ENCODE measurements around the gene PPP2R2C.

The PPP2R2C gene

GRCh38 chr4:6495296-6495590, 22.8 kb upstream of the PPP2R2C start:
- DNase-seq (ENCODE audit: insufficient read length, low spot score), result no peak
- TF ChIP-seq POU2F2 (IDR thresholded peaks at IDR 0.05; ENCODE audit: low read depth, low read length) (no peak), POLR2A (IDR thresholded peaks at IDR 0.05; ENCODE audit: low read depth, low read length) (no peak), PAX5 (IDR thresholded peaks at IDR 0.05; ENCODE audit: insufficient read depth, low read length, severe bottlenecking) (no peak), TAF1 (IDR thresholded peaks at IDR 0.05; ENCODE audit: low read depth, low read length) (no peak), SPI1 (IDR thresholded peaks at IDR 0.05; ENCODE audit: low read depth, low read length) (no peak), POLR2AphosphoS5 (IDR thresholded peaks at IDR 0.05; ENCODE audit: low read depth, low read length) (no peak)
- FAIRE-seq, result no peak

GRCh38 chr4:6494431-6495295, 22.2 kb upstream of the PPP2R2C start:
- TF ChIP-seq POU2F2 (IDR thresholded peaks at IDR 0.05; ENCODE audit: low read depth, low read length) (no peak), POLR2A (IDR thresholded peaks at IDR 0.05; ENCODE audit: low read depth, low read length) (no peak), PAX5 (IDR thresholded peaks at IDR 0.05; ENCODE audit: insufficient read depth, low read length, severe bottlenecking) (no peak), POLR2AphosphoS5 (IDR thresholded peaks at IDR 0.05; ENCODE audit: low read depth, low read length) (no peak), SPI1 (IDR thresholded peaks at IDR 0.05; ENCODE audit: low read depth, low read length) (no peak)
- FAIRE-seq, result no peak
- no peak for DNase-seq (ENCODE audit: insufficient read length, low spot score)

- FAIRE-seq (no peak), DNase-seq (ENCODE audit: insufficient read length, low spot score) (no peak)
- TF ChIP-seq POLR2AphosphoS5 (IDR thresholded peaks at IDR 0.05; ENCODE audit: low read depth, low read length) (no peak), POLR2A (IDR thresholded peaks at IDR 0.05; ENCODE audit: low read depth, low read length) (no peak), TAF1 (IDR thresholded peaks at IDR 0.05; ENCODE audit: low read depth, low read length) (no peak), SPI1 (IDR thresholded peaks at IDR 0.05; ENCODE audit: low read depth, low read length) (no peak), POU2F2 (IDR thresholded peaks at IDR 0.05; ENCODE audit: low read depth, low read length) (no peak), PAX5 (IDR thresholded peaks at IDR 0.05; ENCODE audit: insufficient read depth, low read length, severe bottlenecking) (no peak)
Observed at GRCh38 chr4:6493658-6494304, 21.4 kb upstream of the PPP2R2C start.

GRCh38 chr4:6492861-6493657, 20.6 kb upstream of the PPP2R2C start:
- DNase-seq (ENCODE audit: insufficient read length, low spot score), result no peak
- FAIRE-seq, result no peak
- TF ChIP-seq POU2F2 (IDR thresholded peaks at IDR 0.05; ENCODE audit: low read depth, low read length) (no peak), POLR2A (IDR thresholded peaks at IDR 0.05; ENCODE audit: low read depth, low read length) (no peak), SPI1 (IDR thresholded peaks at IDR 0.05; ENCODE audit: low read depth, low read length) (no peak), PAX5 (IDR thresholded peaks at IDR 0.05; ENCODE audit: insufficient read depth, low read length, severe bottlenecking) (no peak), TAF1 (IDR thresholded peaks at IDR 0.05; ENCODE audit: low read depth, low read length) (no peak), POLR2AphosphoS5 (IDR thresholded peaks at IDR 0.05; ENCODE audit: low read depth, low read length) (no peak)

GRCh38 chr4:6492027-6492590, 19.7 kb upstream of the PPP2R2C start:
- no peak for FAIRE-seq
- TF ChIP-seq SPI1 (IDR thresholded peaks at IDR 0.05; ENCODE audit: low read depth, low read length) (no peak), PAX5 (IDR thresholded peaks at IDR 0.05; ENCODE audit: insufficient read depth, low read length, severe bottlenecking) (no peak), POU2F2 (IDR thresholded peaks at IDR 0.05; ENCODE audit: low read depth, low read length) (no peak), POLR2A (IDR thresholded peaks at IDR 0.05; ENCODE audit: low read depth, low read length) (no peak), TAF1 (IDR thresholded peaks at IDR 0.05; ENCODE audit: low read depth, low read length) (no peak), POLR2AphosphoS5 (IDR thresholded peaks at IDR 0.05; ENCODE audit: low read depth, low read length) (no peak)

GRCh38 chr4:6491235-6491634, 18.8 kb upstream of the PPP2R2C start:
- TF ChIP-seq POLR2AphosphoS5 (IDR thresholded peaks at IDR 0.05; ENCODE audit: low read depth, low read length) (no peak), POU2F2 (IDR thresholded peaks at IDR 0.05; ENCODE audit: low read depth, low read length) (no peak), PAX5 (IDR thresholded peaks at IDR 0.05; ENCODE audit: insufficient read depth, low read length, severe bottlenecking) (no peak), SPI1 (IDR thresholded peaks at IDR 0.05; ENCODE audit: low read depth, low read length) (no peak), POLR2A (IDR thresholded peaks at IDR 0.05; ENCODE audit: low read depth, low read length) (no peak), TAF1 (IDR thresholded peaks at IDR 0.05; ENCODE audit: low read depth, low read length) (no peak)
- no peak for DNase-seq (ENCODE audit: insufficient read length, low spot score)
- no peak for FAIRE-seq

More at GRCh38 chr4:6492027-6492590, 19.7 kb upstream of the PPP2R2C start:
- DNase-seq (ENCODE audit: insufficient read length, low spot score), result no peak

GRCh38 chr4:6489927-6490326, 17.5 kb upstream of the PPP2R2C start:
- no peak for FAIRE-seq
- TF ChIP-seq SPI1 (IDR thresholded peaks at IDR 0.05; ENCODE audit: low read depth, low read length) (no peak), POU2F2 (IDR thresholded peaks at IDR 0.05; ENCODE audit: low read depth, low read length) (no peak), TAF1 (IDR thresholded peaks at IDR 0.05; ENCODE audit: low read depth, low read length) (no peak), PAX5 (IDR thresholded peaks at IDR 0.05; ENCODE audit: insufficient read depth, low read length, severe bottlenecking) (no peak), POLR2A (IDR thresholded peaks at IDR 0.05; ENCODE audit: low read depth, low read length) (no peak), POLR2AphosphoS5 (IDR thresholded peaks at IDR 0.05; ENCODE audit: low read depth, low read length) (no peak)
- no peak for DNase-seq (ENCODE audit: insufficient read length, low spot score)

GRCh38 chr4:6487466-6487865, 15.1 kb upstream of the PPP2R2C start:
- DNase-seq (ENCODE audit: insufficient read length, low spot score) (no peak), FAIRE-seq (no peak)
- no peak for TF ChIP-seq SPI1 (IDR thresholded peaks at IDR 0.05; ENCODE audit: low read depth, low read length)
- no peak for TF ChIP-seq PAX5 (IDR thresholded peaks at IDR 0.05; ENCODE audit: insufficient read depth, low read length, severe bottlenecking)
- no peak for TF ChIP-seq POLR2A (IDR thresholded peaks at IDR 0.05; ENCODE audit: low read depth, low read length)
- no peak for TF ChIP-seq POLR2AphosphoS5 (IDR thresholded peaks at IDR 0.05; ENCODE audit: low read depth, low read length)
- no peak for TF ChIP-seq TAF1 (IDR thresholded peaks at IDR 0.05; ENCODE audit: low read depth, low read length)
- TF ChIP-seq POU2F2 (IDR thresholded peaks at IDR 0.05; ENCODE audit: low read depth, low read length), result no peak
